ENCODE measurements around the gene TOM1L1.

Gene TOM1L1

GRCh38 chr17:54951286-54951685, 50.6 kb downstream of the TOM1L1 start:
- TF ChIP-seq, protein P1, sequence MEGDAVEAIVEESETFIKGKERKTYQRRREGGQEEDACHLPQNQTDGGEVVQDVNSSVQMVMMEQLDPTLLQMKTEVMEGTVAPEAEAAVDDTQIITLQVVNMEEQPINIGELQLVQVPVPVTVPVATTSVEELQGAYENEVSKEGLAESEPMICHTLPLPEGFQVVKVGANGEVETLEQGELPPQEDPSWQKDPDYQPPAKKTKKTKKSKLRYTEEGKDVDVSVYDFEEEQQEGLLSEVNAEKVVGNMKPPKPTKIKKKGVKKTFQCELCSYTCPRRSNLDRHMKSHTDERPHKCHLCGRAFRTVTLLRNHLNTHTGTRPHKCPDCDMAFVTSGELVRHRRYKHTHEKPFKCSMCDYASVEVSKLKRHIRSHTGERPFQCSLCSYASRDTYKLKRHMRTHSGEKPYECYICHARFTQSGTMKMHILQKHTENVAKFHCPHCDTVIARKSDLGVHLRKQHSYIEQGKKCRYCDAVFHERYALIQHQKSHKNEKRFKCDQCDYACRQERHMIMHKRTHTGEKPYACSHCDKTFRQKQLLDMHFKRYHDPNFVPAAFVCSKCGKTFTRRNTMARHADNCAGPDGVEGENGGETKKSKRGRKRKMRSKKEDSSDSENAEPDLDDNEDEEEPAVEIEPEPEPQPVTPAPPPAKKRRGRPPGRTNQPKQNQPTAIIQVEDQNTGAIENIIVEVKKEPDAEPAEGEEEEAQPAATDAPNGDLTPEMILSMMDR (IDR thresholded peaks at IDR 0.05; ENCODE audit: control insufficient read depth, extremely low read depth, insufficient read depth): no peak
- DNase-seq (ENCODE audit: low read depth): no peak
- H3K4me3 ChIP-seq (ENCODE audit: low read depth, low read length): no peak overlapping the region

GRCh38 chr17:54956791-54957190, 56.1 kb downstream of the TOM1L1 start:
- TF ChIP-seq, protein P1 (IDR thresholded peaks at IDR 0.05; ENCODE audit: control insufficient read depth, extremely low read depth, insufficient read depth): no peak
- DNase-seq (ENCODE audit: low read depth): no peak
- no peak overlapping the region for H3K4me3 ChIP-seq (ENCODE audit: low read depth, low read length)

DNA sequence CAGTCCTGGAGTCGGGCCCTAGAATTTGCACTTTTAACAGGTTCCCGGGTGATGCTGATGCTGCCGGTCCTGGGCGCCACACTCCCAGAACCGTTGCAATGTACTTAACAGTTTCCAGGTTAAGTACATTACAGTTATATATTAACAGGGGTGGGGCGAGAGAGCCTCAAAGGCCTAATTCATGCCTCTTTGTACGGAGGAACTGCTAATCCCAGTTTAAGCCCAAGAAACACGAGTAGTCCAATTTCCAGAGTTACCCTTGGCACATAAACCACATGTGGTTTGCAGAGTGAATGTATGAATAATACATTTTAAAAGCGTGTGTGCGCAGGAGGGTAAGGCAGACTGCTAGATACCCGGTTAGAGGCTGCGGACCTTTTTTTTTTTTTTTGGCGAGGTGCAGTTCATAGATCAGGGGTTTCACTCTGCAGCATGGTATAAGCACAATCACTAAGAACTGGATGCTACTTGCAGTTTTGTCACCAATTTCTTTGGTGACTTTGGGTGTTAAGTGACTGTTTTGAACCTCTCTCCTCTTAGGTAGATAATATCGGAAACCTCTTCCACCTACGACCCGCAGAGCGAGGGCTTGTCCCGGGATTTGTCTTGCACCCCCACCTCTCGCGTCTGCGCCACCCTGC, 67.1 kb downstream of the TOM1L1 start:
- DNase-seq (ENCODE audit: low read depth): no peak
- peak overlapping the region; percentile 84 for H3K4me3 ChIP-seq (ENCODE audit: low read depth, low read length)
- TF ChIP-seq, protein P1 (IDR thresholded peaks at IDR 0.05; ENCODE audit: control insufficient read depth, extremely low read depth, insufficient read depth): peak; percentile 35; the same call in 1 of the 2 replicates

DNA sequence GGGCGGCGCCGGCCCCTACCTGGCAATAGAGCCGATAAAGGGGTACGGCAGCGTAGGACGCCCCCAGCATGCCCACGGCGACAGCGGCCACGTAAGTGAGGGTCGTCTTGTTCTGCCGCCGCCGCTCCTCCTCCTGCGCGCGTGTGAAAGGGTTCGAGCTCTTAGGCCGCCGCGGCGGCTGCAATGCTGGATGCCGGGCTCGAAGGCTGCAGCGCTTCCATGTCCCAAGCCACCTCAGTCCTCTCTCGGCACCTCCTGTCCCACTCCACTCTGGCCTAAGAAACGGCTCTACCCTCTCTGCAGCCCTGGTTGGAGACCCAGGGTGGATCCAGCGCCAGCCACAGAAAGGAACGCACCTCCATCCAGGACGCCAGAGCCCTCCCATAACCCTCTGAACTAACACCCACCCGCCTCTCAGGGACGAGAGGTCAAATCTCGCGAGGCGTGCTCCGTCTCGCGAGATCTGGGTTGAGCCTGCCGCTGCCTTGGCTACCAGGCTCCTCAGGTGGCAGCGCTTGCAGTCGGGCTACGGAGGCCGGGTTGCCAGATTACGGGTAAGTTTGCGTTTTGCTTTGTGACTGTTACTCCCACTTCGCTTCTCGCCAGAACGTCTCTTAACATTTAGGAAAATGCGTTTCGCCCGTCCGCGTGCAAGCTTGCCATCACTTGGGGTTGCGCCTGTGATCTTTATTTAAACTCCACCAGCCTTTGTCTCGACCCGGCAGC, 67.8 kb downstream of the TOM1L1 start, which contains the start of the genes COX11 and STXBP4:
Gene COX11, minus strand, starts transcription at position 393 of the 726 bp plus-strand sequence. Its CDS starts 8 bp downstream, at position 385.
Gene STXBP4, plus strand, starts transcription at position 504 of the 726 bp plus-strand sequence. CDS start 17,455 bp downstream, outside the sequence.
- peak; percentile 91 for DNase-seq (ENCODE audit: low read depth)
- TF ChIP-seq, protein P1 (IDR thresholded peaks at IDR 0.05; ENCODE audit: control insufficient read depth, extremely low read depth, insufficient read depth): no peak; the same call in 1 of the 2 replicates
- H3K4me3 ChIP-seq (ENCODE audit: low read depth, low read length): peak within 1 kb of the TSS; percentile 84

DNA sequence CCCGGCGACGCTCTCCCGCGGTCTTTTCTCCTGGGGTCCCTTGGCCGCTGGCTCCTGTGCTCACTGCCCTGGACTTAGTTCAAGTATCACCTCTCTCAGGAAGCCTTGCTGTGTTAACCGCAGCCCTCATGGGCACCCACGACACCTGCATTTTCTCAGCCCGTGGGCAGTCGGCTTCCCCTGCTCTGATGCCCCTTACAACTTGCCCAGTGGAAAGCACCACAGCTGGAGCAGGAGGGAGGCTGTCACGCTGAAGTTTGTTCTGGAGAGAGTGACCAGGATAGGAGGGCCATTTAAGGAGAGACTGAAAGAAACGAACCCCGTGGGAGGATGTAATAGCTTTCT, 68.3 kb downstream of the TOM1L1 start:
- H3K4me3 ChIP-seq (ENCODE audit: low read depth, low read length): peak overlapping the region; percentile 84
- TF ChIP-seq, protein P1 (IDR thresholded peaks at IDR 0.05; ENCODE audit: control insufficient read depth, extremely low read depth, insufficient read depth): no peak
- DNase-seq (ENCODE audit: low read depth): no peak

DNA sequence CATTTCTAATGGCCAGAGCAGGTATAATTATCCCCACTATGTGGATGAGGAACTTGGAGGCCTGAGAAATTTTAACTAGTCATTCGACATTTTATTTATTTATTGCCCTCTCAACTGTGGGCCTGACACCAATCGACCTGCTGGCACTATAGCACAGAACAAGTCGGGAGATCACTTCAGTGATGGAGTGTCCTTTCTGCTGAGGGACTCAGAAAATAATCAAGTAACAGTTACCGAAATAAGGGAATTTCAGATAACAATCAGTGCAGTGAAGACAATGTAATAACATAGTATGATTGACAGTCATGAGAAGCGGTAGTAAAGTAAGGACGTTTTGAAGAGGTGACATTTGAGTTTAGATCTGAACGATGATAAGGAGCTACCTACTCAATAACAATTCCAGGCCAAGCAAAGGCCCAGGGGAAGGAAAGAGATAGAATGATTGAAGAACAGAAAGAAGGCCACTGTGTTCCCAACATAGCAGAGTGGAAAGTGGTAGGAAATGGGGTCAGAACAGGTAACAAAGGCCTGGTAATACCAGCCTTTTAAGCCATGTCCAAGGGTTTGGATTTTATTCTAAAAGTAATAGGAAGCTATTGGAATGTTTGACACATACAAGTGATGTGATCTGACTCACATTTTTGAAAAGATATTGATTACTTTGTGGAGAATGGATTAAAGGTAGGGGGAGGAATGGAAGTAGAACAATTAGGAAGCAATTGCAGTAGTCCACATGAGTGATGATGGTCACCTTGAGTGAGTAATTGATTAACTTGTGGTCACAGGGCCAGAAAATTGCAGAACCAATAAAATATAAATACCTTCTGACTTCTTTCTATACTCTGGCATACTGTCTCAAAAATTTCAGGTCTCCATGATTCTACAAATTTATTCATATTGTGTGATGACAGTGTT, 69.3 kb downstream of the TOM1L1 start:
- TF ChIP-seq, protein P1 (IDR thresholded peaks at IDR 0.05; ENCODE audit: control insufficient read depth, extremely low read depth, insufficient read depth): no peak
- H3K4me3 ChIP-seq (ENCODE audit: low read depth, low read length): peak overlapping the region; percentile 84
- no peak for DNase-seq (ENCODE audit: low read depth)
